ENCODE results near the gene LAD1. TPM values are rescaled to one million over a fixed set of nuclear protein-coding genes. Genes with fewer than 3 reads are reported as not detected.

LAD1 gene
- total and polyA plus RNA-seq, 2 of the 4 experiments (the other 2 are of a cell fraction): under 0.01 to 0.07 TPM

GRCh38 chr1:201359873-201360210 lies 39.3 kb downstream of the LAD1 start:
- Histone ChIP-seq H4K5ac (ENCODE audit: low read depth, low read length) (no peak overlapping the region), H3K9me1 (ENCODE audit: insufficient read depth, low read length) (no peaks in the 10 kb centered on the region), H3K79me1 (ENCODE audit: low read depth in 1 of 2, low read length in 2 of 2) (no peaks in the 10 kb centered on the region), H4K20me1 (ENCODE audit: insufficient read depth, low read length) (no peaks in the 10 kb centered on the region; the same call in 1 of the 2 replicates), H2BK120ac (ENCODE audit: low read depth, low read length) (no peak overlapping the region), H2BK15ac (ENCODE audit: low read depth, low read length) (no peak overlapping the region), H3K23ac (ENCODE audit: low read depth, low read length) (no peak overlapping the region), H2BK20ac (ENCODE audit: low read depth, low read length) (no peak overlapping the region), H3K56ac (ENCODE audit: extremely low read depth, insufficient read depth, low read length) (no peak overlapping the region), H3K14ac (replicated peaks; ENCODE audit: low read depth, low read length) (no peak overlapping the region), H4K91ac (ENCODE audit: insufficient read depth, low read depth, low read length) (no peak overlapping the region), H3K36me3 (ENCODE audit: control insufficient read depth, insufficient read depth, low read length) (no peaks in the 10 kb centered on the region), H3K4ac (ENCODE audit: low read depth, low read length) (no peak overlapping the region), H3K9ac (ENCODE audit: low read depth, low read length) (no peak overlapping the region), H3K4me2 (ENCODE audit: low read depth, low read length) (no peak overlapping the region), H3K4me1 (ENCODE audit: control insufficient read depth, insufficient read depth, low read length) (no peaks in the 10 kb centered on the region), H3K18ac (ENCODE audit: low read depth, low read length) (no peak overlapping the region), H3K27ac (ENCODE audit: insufficient read depth, low read length) (no peak overlapping the region), H2AK5ac (ENCODE audit: low read depth, low read length) (no peak overlapping the region), H2BK5ac (ENCODE audit: low read depth, low read length, poor library complexity, severe bottlenecking) (no peak overlapping the region), H2AFZ (replicated peaks; ENCODE audit: low read length, poor library complexity) (no peak overlapping the region), H3K4me3 (ENCODE audit: insufficient read depth, low read depth, low read length) (no peak overlapping the region), H2AK9ac (replicated peaks; ENCODE audit: low read depth, low read length, poor library complexity) (no peak overlapping the region), H3K9me3 (ENCODE audit: control insufficient read depth, insufficient read depth, low read length) (no peaks in the 10 kb centered on the region), H3K27me3 (ENCODE audit: control insufficient read depth, insufficient read depth, low read length) (peaks cover 70% of the 10 kb centered on the region), H4K8ac (ENCODE audit: low read depth in 2 of 2, low read length in 2 of 2) (no peak overlapping the region)
- intact Hi-C loops (cut with micrococcal nuclease): no loop called here
- 67% methylated on average over 1 of the region's 2 CpGs; no CpG with 5 or more reads in 1 of the 2 experiments for WGBS, 2 experiments (ENCODE audit: extremely low coverage in 2 of 2, insufficient read length in 1 of 2)
- ChIA-PET CTCF (interaction anchor here (1.1 kb wide), 1 partner anchor 106 kb away, joined by 3 read pairs; no protein-coding TSS in a partner anchor), POLR2A (ENCODE audit: unreplicated experiment) (no interaction called here)
- DNase-seq: no peak
- no peak for TF ChIP-seq POLR2A (IDR thresholded peaks at IDR 0.05; ENCODE audit: low read depth, low read length)
- no peak for ATAC-seq (ENCODE audit: low read depth)
- in situ Hi-C loops (cut with MboI; ENCODE audit: low sequenced_read_pairs): no loop called here
- BruUV-seq (replicated peaks): no TSS peak
- dilution Hi-C loops (cut with HindIII; ENCODE audit: low sequenced_read_pairs, unreplicated experiment): no loop called here
